DMS79 (cell line): ENCODE measurements around the gene SLC25A23.

Source experiments
- DNase-seq: peaks from one replicate; lab custom pipeline; 2025; lab: John Stamatoyannopoulos, UW

SLC25A23 gene

GRCh38 chr19:6481541-6482342, 22.1 kb upstream of the SLC25A23 start, which contains the start of gene DENND1C:
DENND1C (minus strand) TSS chr19:6481787; CDS start chr19:6481695, 92 bp downstream.
- no peak for DNase-seq

GRCh38 chr19:6480848-6481415, 21.3 kb upstream of the SLC25A23 start:
- DNase-seq = no peak

- DNase-seq = no peak
Measured at GRCh38 chr19:6479836-6480398, 20.3 kb upstream of the SLC25A23 start.

- no peak for DNase-seq
Measured at GRCh38 chr19:6478815-6479214, 19.2 kb upstream of the SLC25A23 start.

GRCh38 chr19:6476896-6477431, 17.4 kb upstream of the SLC25A23 start:
- no peak for DNase-seq

GRCh38 chr19:6476155-6476895, 16.7 kb upstream of the SLC25A23 start:
- no peak for DNase-seq

GRCh38 chr19:6475321-6476108, 15.9 kb upstream of the SLC25A23 start:
- no peak for DNase-seq

- no peak for DNase-seq
Measured at GRCh38 chr19:6473647-6474046, 14.1 kb upstream of the SLC25A23 start.

GRCh38 chr19:6472713-6473112, 13.1 kb upstream of the SLC25A23 start:
- no peak for DNase-seq

- DNase-seq = no peak
Measured at GRCh38 chr19:6471076-6471475, 11.5 kb upstream of the SLC25A23 start.

GRCh38 chr19:6470173-6470572, 10.6 kb upstream of the SLC25A23 start:
- no peak for DNase-seq

GRCh38 chr19:6467384-6467783, 7.8 kb upstream of the SLC25A23 start:
- no peak for DNase-seq

- no peak for DNase-seq
Measured at GRCh38 chr19:6466526-6467248, 7.1 kb upstream of the SLC25A23 start.

GRCh38 chr19:6465663-6466062, 6.1 kb upstream of the SLC25A23 start:
- DNase-seq = no peak

- no peak for DNase-seq
Measured at GRCh38 chr19:6465006-6465405, 5.4 kb upstream of the SLC25A23 start.

GRCh38 chr19:6464070-6464873, 4.7 kb upstream of the SLC25A23 start, which contains the start of gene CRB3:
CRB3 (plus strand) TSS chr19:6464271; CDS start chr19:6464702, 431 bp downstream.
- peak; percentile 87 for DNase-seq

- peak; percentile 91 for DNase-seq
Measured at GRCh38 chr19:6460099-6460884, 700 bp upstream of the SLC25A23 start.

- DNase-seq = no peak
Measured at GRCh38 chr19:6458695-6459261, 814 bp downstream of the SLC25A23 start.
